Activated T-cell treated with anti-CD3 and anti-CD28 coated beads, Interleukin-2, amount 50 U/mL, for 24 hours (primary cell): Measurements from ENCODE around the gene KIF7.

ENCODE experiments used
- DNase-seq: peaks from one replicate; pipeline ENCODE4 v3.0.0-alpha.2; 2020
- H3K27ac Mint-ChIP-seq: 2 replicates; pipeline ENCODE4 v1.8.0; 2020; ENCODE audit warnings: mild to moderate bottlenecking, mixed read lengths
- H3K27me3 Mint-ChIP-seq: 2 replicates; pipeline ENCODE4 v1.8.0; 2020; ENCODE audit warnings: mixed read lengths
- H3K36me3 Mint-ChIP-seq: 2 replicates; pipeline ENCODE4 v1.8.0; 2020; ENCODE audit warnings: low read depth, mixed read lengths
- H3K4me1 Mint-ChIP-seq: 2 replicates; pipeline ENCODE4 v1.8.0; 2020; ENCODE audit warnings: low read depth, mixed read lengths
- H3K4me3 Mint-ChIP-seq: 2 replicates; pipeline ENCODE4 v1.8.0; 2020; ENCODE audit warnings: mild to moderate bottlenecking, moderate library complexity, mixed read lengths
- H3K9me3 Mint-ChIP-seq: 2 replicates; pipeline ENCODE4 v1.8.0; 2020; ENCODE audit warnings: mixed read lengths

Gene KIF7

DNA sequence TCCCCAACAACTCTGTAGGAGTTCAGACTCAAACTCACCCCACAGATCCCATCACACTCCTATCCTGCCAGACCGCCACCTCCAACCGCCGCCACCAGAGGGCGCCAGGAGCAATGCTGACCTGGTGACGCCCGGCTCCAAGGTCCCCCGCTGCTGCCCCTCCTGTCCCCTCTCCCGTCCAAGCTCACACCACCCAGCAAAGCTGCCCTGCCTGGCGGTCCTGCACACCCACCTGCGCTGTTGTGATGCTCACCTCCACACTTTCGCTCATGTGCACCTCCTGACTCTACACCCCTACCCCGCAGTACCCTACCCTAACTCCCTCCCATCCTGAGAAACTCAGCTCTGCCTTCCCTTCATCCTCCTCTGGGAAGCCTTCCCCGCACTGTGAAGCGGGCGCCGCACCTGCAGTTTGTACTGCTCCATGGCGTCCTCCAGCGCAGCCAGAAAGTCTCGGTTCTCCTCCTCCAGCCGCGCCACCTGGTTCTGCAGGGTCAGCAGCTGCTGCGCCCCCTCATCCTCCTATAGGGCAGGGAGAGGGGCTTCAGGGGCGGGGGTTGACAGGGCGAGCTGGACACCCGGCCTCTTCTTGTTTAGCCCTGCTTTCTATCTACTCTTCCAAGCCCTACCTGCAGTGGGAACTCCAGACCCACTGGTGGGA lies 7.9 kb downstream of the KIF7 start:
- H3K4me3 Mint-ChIP-seq, result no peak overlapping the region
- peak; percentile 80 for DNase-seq
- H3K9me3 Mint-ChIP-seq, result no peaks in the 10 kb centered on the region
- no peaks in the 10 kb centered on the region for H3K36me3 Mint-ChIP-seq
- no peak overlapping the region for H3K27ac Mint-ChIP-seq
- peaks cover 10% of the 10 kb centered on the region for H3K27me3 Mint-ChIP-seq
- peaks cover 2% of the 10 kb centered on the region for H3K4me1 Mint-ChIP-seq

DNA sequence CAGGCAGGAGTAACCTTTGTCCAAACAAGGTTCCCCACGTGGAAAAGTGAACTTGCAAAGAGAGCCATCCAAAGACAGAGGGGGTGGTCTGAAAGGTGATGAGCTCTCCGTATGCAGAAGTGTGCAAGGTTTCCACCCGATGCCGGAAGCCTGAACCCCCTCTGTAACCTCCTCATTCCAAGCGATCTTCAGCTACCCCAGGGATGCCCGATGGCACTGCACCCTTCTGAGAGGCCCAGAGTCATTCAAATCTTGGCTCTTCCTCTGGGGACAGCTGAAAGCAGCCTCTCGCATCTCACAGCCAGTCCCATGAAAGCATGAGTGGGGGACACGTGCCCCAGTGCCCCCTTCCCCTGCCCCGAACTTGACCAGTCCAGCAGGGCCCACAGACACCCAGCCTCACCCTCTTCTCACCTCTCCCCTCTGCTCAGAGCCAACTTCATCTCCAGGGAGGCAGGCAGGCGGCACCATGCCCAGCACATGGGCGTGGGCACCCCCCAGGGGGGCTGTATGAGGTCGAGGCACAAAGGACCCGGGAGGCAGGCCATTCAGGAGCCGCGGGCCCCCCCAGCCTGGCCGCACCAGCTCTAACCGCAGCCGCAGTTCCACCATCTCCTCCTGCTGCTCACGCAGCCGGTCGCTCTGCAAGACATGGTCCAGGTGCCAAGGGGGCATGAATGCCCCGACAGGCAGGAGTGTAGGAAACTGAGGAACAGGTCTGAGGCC lies 8.7 kb downstream of the KIF7 start:
- Mint-ChIP-seq H3K4me3 (no peak overlapping the region), H3K9me3 (no peaks in the 10 kb centered on the region), H3K27ac (no peak overlapping the region), H3K36me3 (no peaks in the 10 kb centered on the region), H3K4me1 (peaks cover 2% of the 10 kb centered on the region), H3K27me3 (peaks cover 6% of the 10 kb centered on the region)
- no peak for DNase-seq

GRCh38 chr15:89645680-89646079 lies 9.6 kb downstream of the KIF7 start:
- no peak overlapping the region for H3K27ac Mint-ChIP-seq
- peaks cover 2% of the 10 kb centered on the region for H3K4me1 Mint-ChIP-seq

GRCh38 chr15:89642106-89642505 lies 13.2 kb downstream of the KIF7 start:
- DNase-seq, result no peak
- Mint-ChIP-seq H3K27ac (no peak overlapping the region), H3K4me1 (peaks cover under 1% of the 10 kb centered on the region), H3K9me3 (no peaks in the 10 kb centered on the region), H3K4me3 (no peak overlapping the region), H3K36me3 (no peaks in the 10 kb centered on the region), H3K27me3 (peaks cover 2% of the 10 kb centered on the region)

More at GRCh38 chr15:89645680-89646079, 9.6 kb downstream of the KIF7 start:
- Mint-ChIP-seq H3K27me3 (peaks cover 6% of the 10 kb centered on the region), H3K9me3 (no peaks in the 10 kb centered on the region), H3K4me3 (no peak overlapping the region), H3K36me3 (no peaks in the 10 kb centered on the region)
- no peak for DNase-seq

GRCh38 chr15:89641053-89641452 lies 14.2 kb downstream of the KIF7 start:
- Mint-ChIP-seq H3K36me3 (no peaks in the 10 kb centered on the region), H3K27me3 (no peaks in the 10 kb centered on the region), H3K9me3 (no peaks in the 10 kb centered on the region), H3K4me1 (no peaks in the 10 kb centered on the region), H3K27ac (no peak overlapping the region), H3K4me3 (no peak overlapping the region)
- no peak for DNase-seq

- H3K4me3 Mint-ChIP-seq, result no peak overlapping the region
- no peak overlapping the region for H3K27ac Mint-ChIP-seq
- H3K27me3 Mint-ChIP-seq, result peaks cover 2% of the 10 kb centered on the region
- no peak for DNase-seq
- H3K9me3 Mint-ChIP-seq, result peaks cover 2% of the 10 kb centered on the region
- no peaks in the 10 kb centered on the region for H3K4me1 Mint-ChIP-seq
- no peaks in the 10 kb centered on the region for H3K36me3 Mint-ChIP-seq
Observed at GRCh38 chr15:89640245-89640644, 15.0 kb downstream of the KIF7 start.

GRCh38 chr15:89633585-89633984 lies 21.7 kb downstream of the KIF7 start:
- no peak for DNase-seq
- no peak overlapping the region for H3K27ac Mint-ChIP-seq
- H3K9me3 Mint-ChIP-seq, result peaks cover 2% of the 10 kb centered on the region
- no peak overlapping the region for H3K4me3 Mint-ChIP-seq
- H3K36me3 Mint-ChIP-seq, result peaks cover 38% of the 10 kb centered on the region
- no peaks in the 10 kb centered on the region for H3K4me1 Mint-ChIP-seq
- H3K27me3 Mint-ChIP-seq, result peaks cover 2% of the 10 kb centered on the region

GRCh38 chr15:89632563-89633430 lies 22.5 kb downstream of the KIF7 start:
- H3K9me3 Mint-ChIP-seq, result peaks cover 2% of the 10 kb centered on the region
- DNase-seq, result no peak

DNA sequence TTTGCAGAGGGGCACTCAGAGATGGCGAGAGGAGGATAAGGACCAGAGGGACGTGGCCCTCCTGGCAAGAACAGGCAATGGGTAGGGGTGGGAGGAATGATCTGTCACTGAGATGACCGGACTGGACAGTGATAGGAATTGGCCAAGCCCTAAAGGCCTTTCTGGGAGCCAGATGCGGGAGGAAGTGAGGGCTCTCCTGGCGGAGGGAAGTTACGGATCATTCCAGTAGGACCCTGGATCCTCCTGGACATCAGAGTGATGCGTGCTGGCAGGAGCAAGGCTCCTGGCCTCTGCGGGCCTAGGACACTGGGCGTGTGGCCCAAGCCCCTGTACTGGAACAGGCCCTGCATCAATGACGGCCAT lies 23.4 kb downstream of the KIF7 start:
- H3K36me3 Mint-ChIP-seq, result peaks cover 55% of the 10 kb centered on the region
- no peak overlapping the region for H3K27ac Mint-ChIP-seq
- no peaks in the 10 kb centered on the region for H3K4me1 Mint-ChIP-seq
- H3K4me3 Mint-ChIP-seq, result no peak overlapping the region
- no peak for DNase-seq
- H3K27me3 Mint-ChIP-seq, result peaks cover 2% of the 10 kb centered on the region
- H3K9me3 Mint-ChIP-seq, result peaks cover 2% of the 10 kb centered on the region

More at GRCh38 chr15:89632563-89633430, 22.5 kb downstream of the KIF7 start:
- Mint-ChIP-seq H3K27ac (no peak overlapping the region), H3K27me3 (peaks cover 2% of the 10 kb centered on the region), H3K36me3 (peaks cover 46% of the 10 kb centered on the region), H3K4me1 (no peaks in the 10 kb centered on the region), H3K4me3 (no peak overlapping the region)

- DNase-seq, result no peak
- H3K4me1 Mint-ChIP-seq, result no peaks in the 10 kb centered on the region
- peaks cover 61% of the 10 kb centered on the region for H3K36me3 Mint-ChIP-seq
- H3K27me3 Mint-ChIP-seq, result peaks cover 2% of the 10 kb centered on the region
- H3K9me3 Mint-ChIP-seq, result peaks cover 2% of the 10 kb centered on the region
- no peak overlapping the region for H3K27ac Mint-ChIP-seq
- H3K4me3 Mint-ChIP-seq, result no peak overlapping the region
Observed at GRCh38 chr15:89630974-89631901, 24.0 kb downstream of the KIF7 start.

DNA sequence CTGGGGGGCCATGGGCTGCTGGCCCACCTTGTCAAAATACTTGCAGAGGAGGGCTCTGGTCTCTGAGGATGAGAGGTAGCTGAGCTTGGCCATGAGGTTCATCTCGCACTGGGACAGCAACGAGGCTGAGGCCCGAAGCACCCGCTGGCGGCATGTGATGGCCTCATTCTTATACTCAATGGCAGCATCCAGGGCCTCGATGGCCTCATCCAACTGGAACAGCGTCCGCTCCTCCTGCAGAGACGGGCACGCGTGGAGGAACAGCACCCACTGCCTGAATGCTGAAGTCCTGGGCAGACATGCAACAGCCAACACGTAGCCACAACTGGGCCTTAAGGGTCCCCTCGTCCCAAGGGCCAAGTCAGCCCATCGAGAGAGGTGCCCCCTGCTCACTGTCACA lies 25.0 kb downstream of the KIF7 start:
- peaks cover under 1% of the 10 kb centered on the region for H3K27me3 Mint-ChIP-seq
- no peak for DNase-seq
- H3K27ac Mint-ChIP-seq, result no peak overlapping the region
- no peaks in the 10 kb centered on the region for H3K4me1 Mint-ChIP-seq
- no peak overlapping the region for H3K4me3 Mint-ChIP-seq
- H3K36me3 Mint-ChIP-seq, result peaks cover 71% of the 10 kb centered on the region
- peaks cover under 1% of the 10 kb centered on the region for H3K9me3 Mint-ChIP-seq

DNA sequence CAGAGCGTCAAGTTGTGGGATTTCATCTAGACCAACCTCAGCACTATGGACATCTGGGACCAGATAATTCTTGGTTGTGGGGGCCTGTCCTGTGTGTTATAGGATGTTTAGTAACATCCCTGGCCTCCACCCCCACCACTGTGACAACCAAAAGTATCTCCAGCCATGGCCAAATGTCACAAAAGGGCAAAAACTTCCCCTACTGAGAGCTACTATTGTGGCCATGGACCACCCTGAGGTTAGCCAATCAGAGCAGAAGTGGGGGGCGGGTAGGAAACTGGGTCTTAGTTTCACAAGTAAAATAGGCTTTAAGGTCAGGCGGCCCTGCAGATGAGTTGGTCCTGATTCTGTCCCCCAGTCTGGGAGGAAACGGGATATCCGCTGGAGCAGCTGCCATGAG lies 25.4 kb downstream of the KIF7 start:
- Mint-ChIP-seq H3K36me3 (peaks cover 75% of the 10 kb centered on the region), H3K27me3 (no peaks in the 10 kb centered on the region), H3K4me1 (no peaks in the 10 kb centered on the region), H3K4me3 (no peak overlapping the region), H3K27ac (no peak overlapping the region), H3K9me3 (no peaks in the 10 kb centered on the region)
- DNase-seq, result no peak

- Mint-ChIP-seq H3K27ac (peak overlapping the region; percentile 41), H3K9me3 (no peaks in the 10 kb centered on the region), H3K36me3 (peaks cover 83% of the 10 kb centered on the region), H3K4me3 (no peak overlapping the region), H3K4me1 (no peaks in the 10 kb centered on the region), H3K27me3 (no peaks in the 10 kb centered on the region)
- DNase-seq, result no peak
Observed at GRCh38 chr15:89628806-89629715, 26.2 kb downstream of the KIF7 start.
